Astrocyte of the spinal cord (primary cell): ENCODE data around the gene UTF1.

Source experiments
- DNase-seq: peaks from one replicate; pipeline ENCODE4 v3.0.0; 2011; ENCODE audit warnings: low read depth, low spot score
- H3K4me3 ChIP-seq: 2 replicates; pipeline ENCODE4 v1.5.1; 2011; ENCODE audit warnings: low read depth, mild to moderate bottlenecking, low read length, moderate library complexity
- CTCF ChIP-seq: IDR thresholded peaks from 2 replicates; pipeline ENCODE4 v1.5.1; 2012; ENCODE audit warnings: low read depth, mild to moderate bottlenecking, low read length, inconsistent platforms
- in situ Hi-C: cut with HindIII; loops from 2 replicates; pipeline ENCODE4 v1.10.0; 2017; ENCODE audit warnings: low sequenced_read_pairs

Gene UTF1

DNA sequence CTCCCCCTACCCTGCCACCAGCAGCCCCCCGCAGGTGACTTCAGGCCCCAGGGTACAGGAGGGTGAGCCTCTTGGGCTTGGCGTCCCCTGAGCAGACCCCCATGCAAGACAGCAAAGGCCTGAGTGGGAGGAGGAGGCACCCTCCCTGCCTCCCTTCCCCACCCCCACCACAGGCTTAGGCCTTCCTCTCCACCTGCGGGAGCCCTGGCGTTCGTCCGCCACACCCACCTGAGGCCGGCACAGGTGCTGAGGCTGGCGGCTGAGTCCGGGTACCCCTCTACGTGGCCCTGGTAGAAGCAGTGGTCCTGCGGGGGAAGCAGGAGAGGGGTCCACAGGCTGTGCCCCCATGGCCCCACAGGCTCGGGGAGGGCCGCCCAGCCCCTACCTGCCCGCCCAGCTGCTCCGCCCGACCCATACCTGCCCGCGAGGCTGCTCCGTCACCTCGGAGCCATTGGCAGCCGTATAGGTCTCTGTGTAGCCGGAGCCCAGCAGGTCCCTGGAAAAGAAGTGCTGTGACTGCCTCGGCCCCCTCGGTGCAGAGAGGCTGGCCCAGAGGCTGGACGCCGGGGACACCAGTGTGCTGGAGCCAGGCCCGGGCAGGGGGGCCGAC, 43.6 kb downstream of the UTF1 start:
- DNase-seq = no peak
- H3K4me3 ChIP-seq = no peak overlapping the region
- in situ Hi-C loops = no loop called here
- no peak for TF ChIP-seq CTCF

DNA sequence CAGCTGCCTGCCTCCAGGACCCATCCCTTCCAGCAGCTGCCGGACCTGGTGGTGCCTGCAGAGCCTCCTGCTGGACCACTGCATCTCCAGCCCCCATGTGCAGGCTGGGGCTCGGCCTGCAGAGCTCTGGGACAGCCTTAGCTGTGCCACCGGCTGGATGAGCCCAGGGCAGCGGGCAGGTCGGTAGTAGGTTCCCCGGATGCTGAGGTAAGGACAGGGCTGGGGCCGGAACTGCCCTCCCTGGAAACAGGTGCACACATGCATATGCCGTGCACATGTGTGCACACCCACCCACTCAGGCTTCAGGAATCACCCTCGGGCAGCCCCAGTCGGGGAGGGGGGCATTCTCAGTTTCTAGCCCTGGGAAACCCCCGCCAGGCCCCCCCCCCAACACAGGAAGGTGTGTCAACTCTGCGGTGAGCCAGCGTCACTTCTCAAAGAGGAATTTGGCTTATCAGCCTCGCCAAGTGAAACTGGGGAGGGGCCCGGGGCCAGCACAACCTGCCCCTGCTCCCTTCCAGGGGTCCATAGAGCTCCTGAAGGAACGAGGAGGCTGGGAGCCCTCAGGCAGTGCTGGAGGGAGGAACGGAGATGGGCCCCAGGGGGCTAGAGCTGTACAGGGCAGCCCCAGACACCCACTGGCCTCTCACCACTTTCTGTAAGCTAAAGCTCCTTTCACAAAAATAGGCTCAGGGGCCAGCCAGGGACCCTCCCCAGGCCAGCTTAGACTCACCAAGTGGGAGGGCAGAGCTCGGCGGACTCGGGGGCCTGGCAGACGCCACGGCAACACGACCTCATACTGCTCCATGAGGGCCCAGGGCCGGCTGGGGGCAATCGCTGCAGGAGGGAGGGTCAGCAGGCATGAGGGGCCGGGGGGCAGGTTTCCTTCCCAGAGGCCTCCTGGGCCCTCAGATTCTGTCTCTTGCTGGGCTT, 45.0 kb downstream of the UTF1 start:
- DNase-seq = no peak
- in situ Hi-C loops = no loop called here
- TF ChIP-seq CTCF = peak; percentile 24
- no peak overlapping the region for H3K4me3 ChIP-seq

GRCh38 chr10:133275684-133276092, 45.7 kb downstream of the UTF1 start:
- DNase-seq = no peak
- H3K4me3 ChIP-seq = no peak overlapping the region
- in situ Hi-C loops = no loop called here
- TF ChIP-seq CTCF = no peak

DNA sequence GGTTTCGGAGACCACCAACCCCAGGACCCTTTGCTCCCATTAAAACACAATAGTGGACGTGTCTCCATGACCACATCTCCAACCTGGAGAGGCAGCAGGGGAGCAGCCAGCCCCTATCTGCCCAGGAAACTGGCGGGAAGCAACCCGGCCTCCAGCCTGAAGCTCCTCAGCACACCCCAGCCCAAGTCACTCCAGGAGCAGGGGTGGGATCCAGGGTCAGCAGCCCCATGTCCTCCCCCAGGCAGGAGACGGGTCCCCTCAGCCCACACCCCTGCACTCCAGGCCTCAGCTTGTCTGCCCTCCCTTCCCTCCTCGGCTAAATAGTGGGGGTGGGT, 46.0 kb downstream of the UTF1 start:
- no peak for TF ChIP-seq CTCF
- no peak overlapping the region for H3K4me3 ChIP-seq
- no peak for DNase-seq
- in situ Hi-C loops = no loop called here

GRCh38 chr10:133276435-133277201, 46.6 kb downstream of the UTF1 start, which contains the start of gene ADAM8:
Gene ADAM8 (minus strand): TSS chr10:133276868. CDS start chr10:133276817, 51 bp downstream.
- in situ Hi-C loops = no loop called here
- TF ChIP-seq CTCF = no peak
- no peak within 1 kb of the TSS for H3K4me3 ChIP-seq
- DNase-seq = no peak

GRCh38 chr10:133277277-133277992, 47.4 kb downstream of the UTF1 start:
- DNase-seq = no peak
- no peak for TF ChIP-seq CTCF
- in situ Hi-C loops = no loop called here
- H3K4me3 ChIP-seq = no peak overlapping the region
